Right hindlimb (tissue), 1 donor: ENCODE results near the gene PTPRF.
A peak's percentile ranks its signal among the peaks of the same experiment; 100 is the strongest.

Experiments
- DNase-seq: peaks from one replicate; pipeline ENCODE4 v3.0.0-alpha.2; 2018

PTPRF gene

GRCh38 chr1:43556782-43557181, 26.1 kb downstream of the PTPRF start:
- DNase-seq, result no peak

DNA sequence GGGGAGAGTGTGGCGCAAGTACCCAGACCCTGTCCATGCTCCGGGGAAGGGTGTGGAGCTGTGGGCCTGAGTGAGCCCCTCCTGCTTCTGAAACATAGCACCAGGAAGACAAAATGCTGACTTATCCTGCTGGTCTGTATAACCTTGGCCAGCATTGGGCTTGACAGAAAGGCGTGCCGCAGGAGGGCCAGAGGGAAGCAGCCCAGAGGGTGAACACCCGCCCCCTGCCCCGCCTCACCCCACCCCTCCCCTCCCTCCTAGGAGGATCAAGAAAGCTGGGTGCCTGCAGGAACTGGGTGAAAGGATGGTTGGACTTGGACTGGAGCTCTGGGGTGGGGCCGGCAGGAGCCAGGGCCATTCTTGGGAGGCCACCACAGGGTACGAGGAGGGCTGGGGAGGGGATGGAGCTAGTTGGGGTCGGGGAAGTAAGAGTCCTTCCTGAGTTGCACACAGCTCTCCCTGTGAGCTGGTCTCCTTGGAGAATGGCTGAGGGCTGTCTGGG, 27.1 kb downstream of the PTPRF start:
- no peak for DNase-seq

DNA sequence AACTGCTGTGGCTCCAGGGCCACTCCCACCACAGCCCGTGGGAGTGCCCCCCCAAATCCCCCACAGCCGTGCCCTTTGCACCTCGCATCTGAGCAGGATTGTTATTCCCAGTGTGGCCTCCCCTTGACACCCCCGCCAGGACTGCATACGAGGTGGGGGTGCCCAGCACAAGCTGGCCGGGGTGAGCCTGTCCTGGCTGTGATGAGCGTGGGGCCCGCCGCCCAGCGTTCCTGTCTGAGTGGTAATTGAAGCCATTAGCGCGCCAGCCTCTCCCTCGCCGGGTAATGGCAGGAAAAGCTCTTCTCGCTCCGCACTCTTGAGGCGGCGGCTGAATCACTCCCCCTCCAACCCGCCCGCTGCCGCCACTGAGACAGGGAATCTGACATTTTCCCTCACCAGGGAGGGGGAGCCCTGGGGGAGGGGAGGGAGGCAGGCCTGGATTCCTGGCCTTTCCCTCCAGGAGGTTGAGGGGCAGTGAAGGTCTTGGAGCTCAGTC, 27.7 kb downstream of the PTPRF start:
- DNase-seq, result peak; percentile 64

DNA sequence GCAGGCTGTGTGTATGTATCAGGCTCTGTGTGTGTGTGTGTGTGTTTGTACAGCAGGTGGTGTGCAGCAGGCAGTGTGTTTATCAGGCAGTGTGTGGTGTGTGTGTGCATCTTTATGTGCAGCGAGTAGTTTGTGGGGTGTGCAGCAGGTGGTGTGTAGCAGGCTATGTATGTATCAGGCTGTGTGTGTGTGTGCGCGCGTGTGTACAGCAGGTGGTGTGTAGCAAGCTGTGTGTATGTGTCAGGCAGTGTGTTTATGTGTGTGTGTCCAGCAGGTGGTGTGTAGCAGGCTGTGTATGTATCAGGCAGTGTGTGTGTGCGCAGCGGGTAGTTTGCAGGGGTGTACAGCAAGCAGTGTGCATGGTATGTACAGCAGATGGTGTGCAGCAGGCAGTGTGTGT, 29.0 kb downstream of the PTPRF start:
- no peak for DNase-seq

DNA sequence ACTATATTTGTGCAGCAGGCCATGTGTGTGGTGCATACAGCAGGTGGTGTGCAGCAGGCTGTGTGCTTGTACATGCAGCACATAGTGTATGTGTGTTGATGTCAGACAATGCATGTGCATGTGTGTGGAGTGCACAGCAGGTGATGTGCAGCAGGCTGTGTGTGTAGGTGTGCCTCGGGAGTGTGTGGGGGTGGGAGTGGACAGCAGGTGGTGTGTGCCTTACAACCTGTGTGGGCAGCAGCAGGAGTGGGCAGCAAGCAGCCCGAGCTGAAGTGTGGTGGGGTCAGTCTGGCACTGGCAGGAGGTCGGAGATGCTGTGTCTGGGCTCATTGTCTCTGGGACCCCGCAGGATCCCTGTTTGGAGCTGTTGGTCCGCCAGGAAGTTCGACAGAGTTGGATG, 29.6 kb downstream of the PTPRF start:
- DNase-seq, result no peak

GRCh38 chr1:43563876-43564539, 33.3 kb downstream of the PTPRF start:
- peak; percentile 77 for DNase-seq

GRCh38 chr1:43564551-43565348, 34.1 kb downstream of the PTPRF start:
- no peak for DNase-seq

DNA sequence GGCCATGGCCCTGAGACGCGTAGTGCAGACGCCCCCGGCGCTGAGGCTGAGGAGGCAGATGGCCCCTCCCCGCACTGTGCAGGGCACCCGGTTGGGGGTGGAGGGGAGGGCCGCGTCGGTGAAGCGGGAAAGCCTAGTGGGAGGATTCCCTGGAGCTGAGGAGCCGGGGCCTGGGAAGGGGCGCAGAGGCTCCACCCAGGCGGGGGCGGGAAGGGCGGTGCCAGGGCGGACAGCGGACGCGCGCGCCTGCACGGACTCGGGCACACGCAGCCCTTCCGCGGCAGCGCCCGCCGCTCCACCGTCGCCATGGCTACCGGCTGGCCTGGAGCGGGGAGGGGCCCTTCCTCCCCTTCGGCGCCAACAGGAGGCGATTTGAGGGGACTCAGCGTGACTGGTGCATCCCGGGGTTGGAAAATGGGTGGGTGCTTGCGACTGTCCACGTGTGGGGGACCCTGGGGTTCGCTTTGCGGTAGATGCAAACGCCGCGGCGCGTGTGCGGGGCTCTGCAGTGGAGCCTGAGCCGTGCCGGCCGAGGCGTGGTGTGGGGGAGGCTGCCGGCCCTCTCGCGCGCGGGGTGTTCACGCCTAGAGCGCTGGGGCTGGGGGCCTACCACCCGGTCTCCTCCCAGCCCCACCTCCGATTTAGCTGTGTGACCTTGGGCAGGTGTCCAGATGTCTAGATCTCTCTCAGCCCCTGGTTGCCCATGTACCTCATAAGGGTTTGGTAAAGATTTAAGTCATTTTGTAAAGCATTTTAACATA, 35.1 kb downstream of the PTPRF start:
- DNase-seq, result peak; percentile 86

DNA sequence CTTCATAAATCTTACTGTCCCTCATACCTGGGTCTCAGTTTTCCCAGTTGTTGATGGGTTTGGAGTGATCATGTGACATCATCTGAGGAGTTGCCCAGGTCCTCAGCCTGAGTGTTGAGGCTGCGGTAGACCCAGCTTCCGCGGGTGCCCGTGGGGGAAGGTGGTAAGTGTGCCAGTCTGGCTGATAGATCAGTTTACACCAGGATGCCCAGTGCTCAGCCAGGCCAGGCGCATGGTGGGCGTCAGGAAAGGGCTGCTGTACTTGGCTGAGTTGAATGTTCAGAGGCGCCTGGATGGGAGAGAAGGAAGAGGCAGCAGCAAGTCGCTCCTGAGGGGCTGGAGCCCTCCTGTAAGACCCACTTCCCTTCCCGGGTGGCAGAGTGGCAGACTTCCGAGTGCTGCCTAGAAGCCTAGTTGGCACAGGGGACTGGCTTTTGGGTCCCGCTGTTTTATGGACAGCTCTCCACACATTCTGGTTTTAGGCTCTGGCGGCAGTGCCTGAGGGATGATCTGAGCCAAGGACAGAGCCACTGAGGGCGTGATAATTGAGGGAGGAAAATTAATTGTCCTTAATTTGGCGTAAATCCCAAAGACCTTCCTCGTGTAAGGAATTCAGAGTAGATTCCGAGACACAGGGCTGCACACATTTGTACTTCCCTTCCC, 35.8 kb downstream of the PTPRF start:
- no peak for DNase-seq

DNA sequence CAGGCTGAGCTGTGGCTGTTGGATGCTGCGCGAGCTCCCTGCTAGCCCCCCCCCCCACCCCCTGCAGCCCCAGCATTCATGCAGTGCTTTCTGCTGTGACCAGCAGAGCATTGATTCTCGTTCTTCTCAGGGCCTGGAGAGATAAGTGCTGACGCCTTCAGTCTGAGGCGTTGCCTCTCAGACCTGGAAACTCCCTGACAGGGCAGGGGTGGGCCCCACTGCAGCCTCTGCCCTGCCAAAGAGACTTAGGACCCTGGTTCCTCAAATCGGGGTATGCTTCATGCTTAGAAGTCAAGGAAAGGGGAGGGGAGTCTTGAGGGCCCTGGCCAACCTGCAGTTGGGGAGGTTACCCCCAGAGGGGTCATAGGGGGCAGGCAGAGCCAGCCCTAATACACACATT, 38.5 kb downstream of the PTPRF start:
- no peak for DNase-seq

DNA sequence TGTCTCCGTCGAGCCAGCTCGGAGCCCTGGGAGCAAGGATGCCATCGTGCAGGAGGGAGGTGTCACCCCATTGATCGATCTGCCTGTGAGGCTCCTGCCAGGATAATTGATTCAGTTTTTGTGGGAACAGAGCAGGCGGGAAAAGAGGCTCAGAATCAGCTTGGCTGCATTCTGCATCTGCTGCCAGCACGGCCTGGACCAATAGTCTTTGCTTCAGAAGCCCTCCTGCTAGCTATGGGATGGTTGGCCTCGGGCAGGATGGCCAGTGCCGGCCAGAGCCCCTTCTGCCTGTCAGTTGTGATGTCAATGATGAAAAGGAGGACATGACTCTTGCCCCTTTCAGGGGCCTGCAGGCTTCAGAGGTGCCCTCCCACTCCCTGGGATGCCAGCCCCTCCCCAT, 39.6 kb downstream of the PTPRF start:
- DNase-seq, result no peak

DNA sequence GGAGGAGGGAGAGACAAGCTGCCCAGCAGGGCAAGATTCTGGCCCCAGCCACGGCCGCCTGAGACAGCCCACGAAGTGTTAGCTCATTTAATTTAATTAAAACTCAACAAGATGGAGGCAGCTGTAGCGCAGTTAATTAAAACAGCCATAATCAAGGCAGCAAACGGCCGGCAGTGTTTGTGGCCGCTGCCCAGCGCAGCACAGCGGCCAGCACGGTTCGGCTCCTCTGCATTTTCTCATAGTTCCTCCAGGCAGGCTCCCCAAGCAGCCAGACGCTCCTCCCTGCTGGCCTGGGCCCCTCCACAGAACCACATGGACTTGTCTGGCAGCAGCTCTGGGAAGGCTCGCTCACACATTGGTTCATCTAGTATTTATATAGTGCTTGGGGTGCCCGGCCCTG, 40.0 kb downstream of the PTPRF start:
- no peak for DNase-seq

- no peak for DNase-seq
Observed at GRCh38 chr1:43572084-43572483, 41.4 kb downstream of the PTPRF start.

- DNase-seq, result no peak
Observed at GRCh38 chr1:43572538-43572937, 41.9 kb downstream of the PTPRF start.

- peak; percentile 58 for DNase-seq
Observed at GRCh38 chr1:43573066-43573800, 42.5 kb downstream of the PTPRF start.

GRCh38 chr1:43576521-43576920, 45.8 kb downstream of the PTPRF start:
- no peak for DNase-seq

DNA sequence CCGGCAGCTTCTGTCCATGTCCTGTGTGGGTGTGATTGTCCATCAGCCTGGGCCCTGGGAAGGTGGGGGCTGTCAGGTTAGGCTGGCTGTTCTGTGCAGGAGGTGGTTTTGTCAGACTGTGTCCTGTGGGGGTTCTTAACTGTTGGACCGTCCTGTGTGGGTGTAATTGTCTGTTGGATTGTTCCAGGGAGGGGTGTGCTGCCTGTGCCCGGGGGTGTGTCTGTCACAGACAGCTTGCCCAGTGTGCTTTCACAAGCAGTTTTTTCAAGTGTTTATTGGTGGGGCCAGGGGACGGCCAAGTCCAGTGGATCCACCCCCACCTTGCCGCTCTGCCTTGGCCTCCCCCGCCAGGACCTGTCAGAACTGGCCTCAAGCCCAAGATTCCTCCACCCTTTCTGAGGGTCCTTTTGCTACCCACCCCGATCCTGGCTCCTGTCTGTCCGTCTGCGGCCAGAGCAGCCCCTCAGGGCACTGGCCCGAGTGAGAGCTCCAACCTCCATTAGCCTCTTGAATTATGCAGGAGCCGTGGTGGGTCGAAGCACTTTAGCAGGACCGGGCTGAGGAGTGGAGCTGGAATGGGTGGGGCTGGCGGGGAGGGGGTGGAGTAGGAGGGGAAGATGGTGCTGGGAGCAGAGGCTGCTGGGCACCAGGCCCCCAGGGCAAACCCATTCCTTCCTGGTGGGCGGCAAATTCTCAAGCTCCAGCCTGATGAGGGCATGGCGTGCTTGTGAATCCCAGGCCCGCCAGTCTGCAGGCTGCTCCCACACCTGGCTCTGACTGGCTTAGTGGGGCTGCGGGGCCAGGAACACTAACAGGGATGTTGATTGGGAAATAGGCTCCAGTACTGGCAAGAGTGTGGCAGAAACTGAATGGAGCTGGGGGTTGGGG, 47.2 kb downstream of the PTPRF start:
- no peak for DNase-seq

DNA sequence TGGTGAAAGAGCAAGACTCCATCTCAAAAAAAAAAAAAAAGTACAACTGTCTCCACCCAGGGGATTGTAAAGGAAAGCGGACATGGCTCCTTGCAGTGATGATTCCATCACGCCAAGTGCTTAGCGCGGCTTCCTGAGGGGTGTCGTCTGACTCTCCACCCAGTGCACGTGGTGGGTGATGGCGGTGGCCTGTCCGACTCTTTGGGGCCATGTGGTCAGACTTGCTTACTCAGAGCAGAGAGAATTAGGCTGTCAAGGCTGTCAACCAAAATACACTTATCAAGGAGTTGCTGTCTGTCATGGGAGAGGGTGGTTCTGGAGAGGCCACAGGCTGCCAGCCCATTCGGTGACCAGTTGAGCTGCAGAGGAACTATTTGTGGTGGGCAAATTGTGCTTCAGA, 49.4 kb downstream of the PTPRF start:
- DNase-seq, result no peak

GRCh38 chr1:43582162-43582566, 51.5 kb downstream of the PTPRF start:
- DNase-seq, result peak; percentile 43

GRCh38 chr1:43583058-43583457, 52.4 kb downstream of the PTPRF start:
- DNase-seq, result no peak

DNA sequence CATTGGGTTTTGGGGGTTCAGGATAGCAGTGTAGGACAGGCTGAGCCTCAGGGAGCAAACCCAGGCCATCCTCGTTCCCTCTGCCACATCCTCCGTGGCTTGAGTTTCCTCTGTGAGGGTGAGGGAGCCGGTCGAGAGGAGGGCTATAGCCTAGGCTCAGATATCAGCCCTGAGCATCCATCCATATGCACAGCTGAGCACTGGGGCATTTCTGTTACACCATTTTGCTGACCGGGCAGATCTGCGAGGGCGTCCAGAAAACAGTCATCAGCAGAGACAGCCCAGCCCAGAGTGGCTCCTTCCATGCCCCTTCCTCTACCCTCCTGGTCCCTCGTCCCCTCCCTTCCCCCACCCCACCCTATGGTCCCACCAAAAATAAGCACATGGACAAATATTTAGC, 53.5 kb downstream of the PTPRF start:
- DNase-seq, result no peak
